ENCODE measurements around the gene CTNND2.

Gene CTNND2

GRCh38 chr5:11519236-11519635, 385.0 kb downstream of the CTNND2 start:
- TF ChIP-seq CTCF (IDR thresholded peaks at IDR 0.05): no peak

GRCh38 chr5:11518676-11519075, 385.6 kb downstream of the CTNND2 start:
- TF ChIP-seq CTCF (IDR thresholded peaks at IDR 0.05): no peak

GRCh38 chr5:11514705-11515432, 389.4 kb downstream of the CTNND2 start:
- TF ChIP-seq CTCF (IDR thresholded peaks at IDR 0.05): no peak

- TF ChIP-seq CTCF (IDR thresholded peaks at IDR 0.05): no peak
These were observed 392.4 kb downstream of the CTNND2 start for GRCh38 chr5:11511878-11512277.

- TF ChIP-seq CTCF (IDR thresholded peaks at IDR 0.05): no peak
These were observed 393.4 kb downstream of the CTNND2 start for GRCh38 chr5:11510889-11511288.

- no peak for TF ChIP-seq CTCF (IDR thresholded peaks at IDR 0.05)
These were observed 394.5 kb downstream of the CTNND2 start for GRCh38 chr5:11509793-11510192.

- no peak for TF ChIP-seq CTCF (IDR thresholded peaks at IDR 0.05)
These were observed 396.9 kb downstream of the CTNND2 start for GRCh38 chr5:11507156-11507910.

Measured in LNCAP (cell line).